NOMO-1 treated with DMSO at 0.1 percent for 48 hours (cell line): ENCODE results near the gene BIRC6.
"Not testable (repeated sequence)": the region's sequence is repeated elsewhere in the genome, so short reads cannot be mapped to it uniquely, and the experiment has no call there.

ENCODE experiments used
- DNase-seq: peaks from one replicate; lab custom pipeline; 2025; ENCODE audit not compliant: unreplicated experiment; lab: John Stamatoyannopoulos, UW

BIRC6 gene

DNA sequence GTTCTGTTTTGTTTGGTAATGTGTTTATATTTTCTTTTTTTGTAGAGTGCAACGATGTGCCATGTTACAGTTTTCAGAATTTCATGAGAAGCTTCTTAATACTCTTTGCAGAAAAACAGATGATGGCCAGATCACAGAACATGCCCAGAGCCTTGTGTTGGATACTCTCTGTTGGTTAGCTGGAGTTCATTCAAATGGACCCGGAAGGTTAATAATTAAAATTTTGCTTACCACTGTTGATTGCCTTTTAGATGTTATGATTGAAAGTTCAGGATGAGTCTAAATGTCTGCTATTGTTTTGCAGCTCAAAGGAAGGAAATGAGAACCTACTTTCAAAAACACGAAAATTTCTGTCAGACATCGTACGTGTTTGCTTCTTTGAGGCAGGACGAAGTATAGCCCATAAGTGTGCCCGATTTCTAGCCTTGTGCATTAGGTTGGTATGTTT is 85.2 kb downstream of the BIRC6 start:
- no peak for DNase-seq

- no peak for DNase-seq
Measured at GRCh38 chr2:32446369-32446768, 89.5 kb downstream of the BIRC6 start.

DNA sequence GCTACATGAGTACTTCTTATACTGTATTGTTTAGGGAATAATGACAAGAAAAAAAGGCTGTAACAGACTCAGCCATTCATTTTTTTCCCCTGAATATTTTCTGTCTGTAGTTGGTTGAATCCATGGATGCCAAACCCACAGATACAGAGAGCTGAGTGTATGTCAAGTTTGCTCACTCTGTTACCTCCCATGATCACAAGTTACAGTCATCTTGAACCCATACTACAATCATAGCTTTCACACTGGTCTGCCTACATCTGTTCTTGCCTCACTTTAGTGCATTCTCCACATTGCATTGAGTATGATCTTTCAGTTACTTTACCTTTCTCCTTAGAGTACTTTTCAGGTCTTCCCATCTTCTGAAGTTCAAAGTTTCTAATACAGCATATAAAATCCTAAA is 94.0 kb downstream of the BIRC6 start:
- no peak for DNase-seq

DNA sequence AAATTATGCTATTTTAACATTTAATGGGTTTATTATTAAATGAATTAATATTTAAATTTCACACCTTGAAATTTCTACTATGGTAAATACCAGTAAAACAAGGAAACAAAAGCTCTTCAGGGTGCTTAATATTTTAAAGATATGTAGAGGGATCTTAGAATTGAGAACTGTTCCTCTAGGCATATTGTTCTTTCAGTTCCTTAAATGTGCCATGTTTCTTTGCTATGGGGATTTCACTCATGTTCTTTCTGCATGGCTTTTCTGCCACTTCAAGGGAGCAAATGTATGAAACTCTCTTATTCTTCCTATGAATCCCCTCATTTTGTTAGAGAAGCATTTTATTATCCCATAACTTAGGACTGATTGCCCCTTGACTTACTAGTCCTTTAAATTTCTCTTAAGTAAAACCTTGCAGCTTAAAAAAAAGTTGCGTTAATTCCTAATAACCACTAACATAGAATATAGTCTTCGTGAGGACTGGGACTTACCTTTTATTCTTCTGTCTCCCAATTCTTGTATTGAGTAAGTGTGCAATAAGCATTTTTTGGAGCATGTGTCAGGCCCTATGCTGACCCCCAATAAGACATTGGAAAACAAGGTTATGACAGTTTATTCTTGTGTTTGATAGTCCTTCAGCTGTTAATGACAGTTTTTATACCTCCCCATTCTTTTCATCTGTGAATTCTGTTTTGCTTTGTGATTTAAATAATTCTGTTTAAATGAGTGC is 95.7 kb downstream of the BIRC6 start:
- peak; percentile 15 for DNase-seq

- DNase-seq = no peak
Measured at GRCh38 chr2:32453242-32454062, 96.6 kb downstream of the BIRC6 start.

- no peak for DNase-seq
Measured at GRCh38 chr2:32455816-32456215, 99.0 kb downstream of the BIRC6 start.

DNA sequence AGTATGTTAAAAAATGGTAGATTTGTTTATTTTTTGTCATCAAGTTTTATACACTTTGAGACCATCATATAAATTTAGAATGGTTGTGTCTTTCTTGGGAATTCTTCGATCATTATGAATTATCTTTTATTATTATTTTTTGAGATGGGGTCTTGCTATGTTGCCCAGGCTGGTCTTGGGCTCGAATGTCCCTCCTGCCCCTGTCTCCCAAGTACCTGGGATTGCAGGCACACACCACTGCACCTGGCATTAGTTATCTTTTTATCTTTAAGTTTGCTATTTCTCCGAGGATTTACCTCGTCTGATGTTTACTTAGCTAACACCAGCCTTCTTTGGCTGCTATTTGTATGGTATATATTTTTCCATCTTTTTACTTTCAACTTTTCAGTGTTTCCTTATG is 100.0 kb downstream of the BIRC6 start:
- no peak for DNase-seq

- no peak for DNase-seq
Measured at GRCh38 chr2:32457814-32458213, 101.0 kb downstream of the BIRC6 start.

DNA sequence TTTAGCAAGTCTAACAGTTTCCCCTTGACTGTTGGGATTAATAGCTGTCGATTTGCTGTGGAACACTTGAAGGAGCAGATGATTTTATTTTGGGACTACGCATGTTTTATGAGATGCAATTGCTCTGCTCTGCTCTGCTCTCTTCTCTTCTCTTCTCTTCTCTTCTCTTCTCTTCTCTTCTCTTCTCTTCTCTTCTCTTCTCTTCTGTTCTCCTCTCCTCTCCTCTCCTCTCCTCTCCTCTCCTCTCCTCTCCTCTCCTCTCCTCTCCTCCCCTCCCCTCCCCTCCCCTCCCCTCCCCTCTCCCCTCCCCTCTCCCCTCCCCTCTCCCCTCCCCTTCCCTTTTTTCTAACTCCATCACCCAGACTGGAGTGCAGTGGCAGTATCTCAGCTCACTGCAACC is 104.0 kb downstream of the BIRC6 start:
- not testable (repeated sequence) for DNase-seq

GRCh38 chr2:32463110-32463509 is 106.3 kb downstream of the BIRC6 start:
- no peak for DNase-seq

GRCh38 chr2:32464431-32464830 is 107.6 kb downstream of the BIRC6 start:
- no peak for DNase-seq

- DNase-seq = no peak
Measured at GRCh38 chr2:32472605-32473004, 115.8 kb downstream of the BIRC6 start.

DNA sequence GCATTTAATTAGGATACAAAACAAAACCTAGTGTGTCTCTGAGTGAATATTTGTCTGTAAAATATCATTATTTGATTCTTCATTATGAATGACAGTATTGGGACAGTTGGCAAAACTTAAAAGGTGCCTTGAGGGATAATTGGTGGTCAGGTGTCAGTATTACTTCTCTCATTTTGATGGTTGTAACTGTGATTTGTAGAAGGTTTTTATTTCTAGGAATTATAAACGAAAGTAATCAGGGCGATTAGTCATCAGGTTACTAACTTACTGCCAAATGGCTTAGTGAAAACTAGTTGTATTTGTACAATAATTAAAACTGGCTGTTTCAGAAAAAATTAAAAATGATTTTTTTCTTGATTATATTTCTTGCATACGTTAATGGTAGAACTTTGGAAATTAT is 117.6 kb downstream of the BIRC6 start:
- no peak for DNase-seq

- no peak for DNase-seq
Measured at GRCh38 chr2:32478889-32479620, 122.2 kb downstream of the BIRC6 start.

DNA sequence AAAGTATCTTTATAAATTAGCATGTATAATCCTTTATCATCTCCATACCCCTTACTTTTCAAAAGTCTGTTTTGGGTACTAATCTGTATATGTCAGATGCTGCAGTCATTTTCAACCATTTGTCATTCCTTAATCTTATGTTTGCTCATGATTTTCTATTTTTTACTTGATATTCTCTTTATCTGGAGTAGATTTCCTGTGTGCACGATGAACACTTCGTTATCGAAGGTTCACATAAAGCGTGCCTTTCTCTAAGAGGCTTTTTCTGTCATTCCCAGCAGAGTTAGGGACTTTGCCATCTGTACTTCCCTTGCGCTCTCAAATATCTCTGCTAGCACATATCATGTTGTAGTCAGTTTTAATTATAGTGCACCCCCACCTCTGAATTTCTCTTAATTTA is 123.2 kb downstream of the BIRC6 start:
- no peak for DNase-seq

DNA sequence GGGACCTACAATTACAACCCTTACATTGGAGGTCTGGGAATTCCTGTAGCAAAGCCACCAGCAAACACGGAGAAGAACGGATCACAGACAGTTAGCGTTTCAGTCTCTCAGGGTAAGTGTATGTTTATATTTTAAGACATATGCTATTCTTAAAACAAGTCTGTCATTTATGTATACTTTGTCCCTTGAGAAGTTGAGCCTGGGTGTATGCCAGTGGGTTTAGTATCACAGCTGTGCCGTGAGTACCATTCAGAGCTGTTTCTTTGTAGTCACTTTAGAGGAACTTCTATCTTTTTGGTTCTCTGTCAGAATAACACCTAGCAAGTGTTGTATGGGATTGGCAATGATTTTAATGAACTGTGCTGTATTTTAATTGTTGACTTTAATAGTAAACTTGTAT is 125.6 kb downstream of the BIRC6 start:
- no peak for DNase-seq

DNA sequence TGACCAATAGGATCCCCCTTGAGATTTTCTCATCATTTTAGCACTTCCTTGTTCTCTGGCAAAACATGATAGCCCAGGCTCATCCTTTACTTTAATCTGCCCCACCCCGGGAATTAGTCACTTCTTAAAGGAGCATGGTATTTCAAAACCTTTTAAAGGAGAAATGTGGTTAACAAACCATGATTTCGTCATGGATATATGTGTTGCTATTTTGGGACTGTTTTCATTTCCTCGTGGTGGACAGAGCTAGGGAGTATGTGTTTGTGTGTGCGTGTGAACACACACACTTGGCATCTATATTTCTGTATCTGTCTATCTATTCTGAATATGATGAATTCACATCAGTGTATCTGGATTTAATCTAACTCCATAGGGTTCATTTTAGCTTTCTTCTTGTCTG is 128.1 kb downstream of the BIRC6 start:
- peak; percentile 98 for DNase-seq

DNA sequence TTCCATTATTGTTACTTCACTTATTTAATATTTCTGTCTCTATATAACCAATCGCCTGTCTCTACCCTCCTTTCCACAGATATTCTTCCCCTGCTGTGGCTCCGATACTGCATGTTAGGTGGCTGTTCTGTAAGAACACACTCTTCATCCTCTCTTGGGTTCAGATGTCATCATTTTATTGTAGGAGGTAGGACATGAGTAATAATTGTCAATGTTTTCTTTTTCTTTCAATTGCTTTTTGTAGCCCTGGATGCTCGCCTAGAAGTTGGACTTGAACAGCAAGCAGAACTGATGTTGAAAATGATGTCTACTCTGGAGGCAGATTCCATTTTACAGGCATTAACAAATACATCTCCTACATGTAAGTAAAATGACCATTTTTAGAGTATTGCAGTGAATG is 128.6 kb downstream of the BIRC6 start:
- DNase-seq = no peak

- DNase-seq = no peak
Measured at GRCh38 chr2:32489061-32489460, 132.2 kb downstream of the BIRC6 start.

DNA sequence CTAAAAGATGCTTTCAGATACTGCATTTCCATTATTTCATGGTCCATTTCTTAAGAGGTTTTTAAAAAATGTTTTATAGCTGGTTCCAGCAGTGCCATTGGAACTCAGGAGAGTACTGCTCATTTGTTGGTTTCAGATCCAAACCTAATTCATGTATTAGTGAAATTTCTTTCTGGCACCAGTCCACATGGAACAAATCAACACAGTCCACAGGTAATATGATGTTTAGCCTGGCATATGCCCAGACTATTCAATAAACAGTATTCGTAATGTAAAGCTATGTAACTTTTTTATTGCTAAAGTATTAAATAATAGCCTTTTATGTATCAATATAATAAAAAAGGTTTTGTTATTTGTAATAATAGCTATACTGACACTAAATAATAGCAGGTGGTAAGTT is 134.5 kb downstream of the BIRC6 start:
- DNase-seq = no peak

GRCh38 chr2:32495139-32495538 is 138.3 kb downstream of the BIRC6 start:
- no peak for DNase-seq

- peak; percentile 95 for DNase-seq
Measured at GRCh38 chr2:32496662-32497061, 139.8 kb downstream of the BIRC6 start.
